GM12878 (cell line): ENCODE data around the gene NXPE4. TPM values are rescaled to one million over a fixed set of nuclear protein-coding genes. Genes with fewer than 3 reads are reported as not detected.

Experiments used
- ATAC-seq: fragments of 200-7000 bp; cut with Tn5 transposase; 3 replicates; pipeline ENCODE4 v1.9.1; 2020; ENCODE audit warnings: mild to moderate bottlenecking, moderate library complexity
- BruUV-seq: library from RNA; stranded (reverse); fragments of 400-500 nt; replicated peaks from 2 replicates; lab custom pipeline; 2021; lab: Mats Ljungman, UMichigan
- CTCF ChIA-PET: fragments of 300-600 bp; sonication (Branson Sonifier 250); formaldehyde crosslinking; extraction: SDS; loops from one replicate; lab custom pipeline; 2021; ENCODE audit warnings: inconsistent platforms; lab: Yijun Ruan, JAX
- POLR2A ChIA-PET: fragments of 350-600 bp; formaldehyde crosslinking; extraction: SDS; loops from one replicate; lab custom pipeline; 2021; ENCODE audit warnings: inconsistent platforms; lab: Charles Lee
- RAD21 ChIA-PET: fragments of 300-600 bp; sonication (Branson Sonifier 250); formaldehyde crosslinking; loops from one replicate; lab custom pipeline; 2023; ENCODE audit warnings: antibody characterized with exemption; ENCODE audit not compliant: unreplicated experiment; lab: Charles Lee
- SMC1A ChIA-PET: fragments of 300-600 bp; sonication (Branson Sonifier 250); formaldehyde crosslinking; loops from one replicate; lab custom pipeline; 2023; ENCODE audit not compliant: unreplicated experiment, uncharacterized antibody; lab: Charles Lee
- DNase-seq: peaks from one replicate; pipeline ENCODE4 v3.0.0-alpha.2; 2011; ENCODE audit warnings: low read depth, low spot score
- FAIRE-seq: peaks from 3 replicates; lab custom pipeline; 2011; peaks lifted over from hg19 to GRCh38; lab: Jason Lieb, UNC
- H2AFZ ChIP-seq: 2 replicates; pipeline ENCODE4 v1.6.0; 2011; ENCODE audit warnings: low read depth, low read length, control low read depth; ENCODE audit not compliant: control insufficient read depth
- H3K27ac ChIP-seq: 2 replicates; pipeline ENCODE4 v1.5.1; 2011; ENCODE audit warnings: control low read depth; ENCODE audit not compliant: control insufficient read depth, insufficient read depth
- H3K27me3 ChIP-seq, 2 experiments: replicated peaks in 1 of 2; 2 replicates each; pipeline versions ENCODE4 v1.6.0 to v1.6.1; 2011; ENCODE audit warnings: low read length in 1 of 2; ENCODE audit not compliant: control insufficient read depth in 2 of 2, insufficient read depth in 2 of 2
- H3K36me3 ChIP-seq, 2 experiments: 2 replicates each; pipeline ENCODE4 v1.5.1; 2011; ENCODE audit warnings: low read length in 1 of 2; ENCODE audit not compliant: control insufficient read depth in 2 of 2, insufficient read depth in 2 of 2
- H3K4me1 ChIP-seq: 2 replicates; pipeline ENCODE4 v1.6.1; 2011; ENCODE audit warnings: mild to moderate bottlenecking, low read length, moderate library complexity, mixed read lengths; ENCODE audit not compliant: control insufficient read depth, insufficient read depth
- H3K4me2 ChIP-seq: 2 replicates; pipeline ENCODE4 v1.6.0; 2011; ENCODE audit warnings: control low read depth; ENCODE audit not compliant: control insufficient read depth, insufficient read depth
- H3K4me3 ChIP-seq: fragments of 200-600 bp; sonication (generic); 2 replicates; pipeline ENCODE4 v1.5.1; 2016
- H3K79me2 ChIP-seq: 2 replicates; pipeline ENCODE4 v1.6.0; 2011; ENCODE audit warnings: low read length; ENCODE audit not compliant: control insufficient read depth, insufficient read depth
- H3K9ac ChIP-seq: 2 replicates; pipeline ENCODE4 v1.8.0; 2011; ENCODE audit warnings: low read length, control low read depth, mixed read lengths; ENCODE audit not compliant: control insufficient read depth, insufficient read depth
- H3K9me3 ChIP-seq: replicated peaks from 3 replicates; pipeline ENCODE4 v1.5.1; 2011; ENCODE audit warnings: mild to moderate bottlenecking, low read length; ENCODE audit not compliant: control insufficient read depth, insufficient read depth
- H4K20me1 ChIP-seq: 2 replicates; pipeline ENCODE4 v1.6.0; 2011; ENCODE audit not compliant: control insufficient read depth, insufficient read depth
- CBFB ChIP-seq: IDR thresholded peaks from 2 replicates; pipeline ENCODE4 v1.6.1; 2016; ENCODE audit warnings: antibody characterized with exemption, low read depth
- CBX3 ChIP-seq: fragments of 200-600 bp; sonication (generic); IDR thresholded peaks from 2 replicates; pipeline ENCODE4 v1.6.1; 2016; ENCODE audit warnings: low read depth, borderline replicate concordance
- FOXK2 ChIP-seq: fragments of 450-650 bp; IDR thresholded peaks from 2 replicates; pipeline ENCODE4 v1.6.1; 2017; ENCODE audit warnings: mild to moderate bottlenecking, moderate library complexity
- HCFC1 ChIP-seq: fragments of 150-350 bp; IDR thresholded peaks from 2 replicates; pipeline ENCODE4 v1.6.1; 2014; ENCODE audit warnings: low read length
- IKZF2 ChIP-seq, 2 experiments: fragments of 450-650 bp; IDR thresholded peaks; 2 replicates each; pipeline ENCODE4 v1.6.1; 2017; ENCODE audit warnings: mild to moderate bottlenecking in 2 of 2, moderate library complexity in 2 of 2
- KAT2A ChIP-seq: conservative IDR thresholded peaks from 2 replicates; pipeline ENCODE4 v1.6.1; 2011; ENCODE audit warnings: low read depth, low read length; ENCODE audit not compliant: control insufficient read depth
- NKRF ChIP-seq: fragments of 450-650 bp; conservative IDR thresholded peaks from 2 replicates; pipeline ENCODE4 v1.6.1; 2017; ENCODE audit warnings: mild to moderate bottlenecking, moderate library complexity
- RBBP5 ChIP-seq: fragments of 200-600 bp; sonication (generic); conservative IDR thresholded peaks from 2 replicates; pipeline ENCODE4 v1.6.1; 2016
- RFX5 ChIP-seq: IDR thresholded peaks from 2 replicates; pipeline ENCODE4 v1.6.1; 2011; ENCODE audit warnings: low read depth, low read length, improper control_type of control experiment
- SUPT20H ChIP-seq: IDR thresholded peaks from 2 replicates; pipeline ENCODE4 v1.6.1; 2011; ENCODE audit warnings: low read depth, mild to moderate bottlenecking, low read length, moderate library complexity, borderline replicate concordance; ENCODE audit not compliant: control insufficient read depth
- TARDBP ChIP-seq: IDR thresholded peaks from 2 replicates; pipeline ENCODE4 v1.6.1; 2016; ENCODE audit warnings: borderline replicate concordance
- YBX1 ChIP-seq: fragments of 450-650 bp; IDR thresholded peaks from 2 replicates; pipeline ENCODE4 v1.6.1; 2016; ENCODE audit warnings: antibody characterized with exemption
- YY1 ChIP-seq: IDR thresholded peaks from 2 replicates; pipeline ENCODE4 v1.6.1; 2011; ENCODE audit warnings: low read depth, mild to moderate bottlenecking, low read length
- ZNF274 ChIP-seq: IDR thresholded peaks from one replicate; pipeline ENCODE4 v1.8.0; 2011; ENCODE audit not compliant: insufficient read length, insufficient read depth
- ZSCAN29 ChIP-seq: fragments of 450-650 bp; IDR thresholded peaks from 2 replicates; pipeline ENCODE4 v1.6.1; 2017; ENCODE audit warnings: mild to moderate bottlenecking, moderate library complexity
- WGBS: methylation state at CpG from one replicate; pipeline ENCODE4 v1.1.6; 2016; ENCODE audit warnings: low lambda C conversion rate; ENCODE audit not compliant: insufficient replicate concordance, insufficient coverage; ENCODE audit errors: missing lambda C conversion rate; 5-methylcytosine and 5-hydroxymethylcytosine counted together
- in situ Hi-C: fragments of 300-500 bp; cut with MboI; formaldehyde crosslinking; loops from 9 replicates; pipeline ENCODE4 v1.14.3; 2018; ENCODE audit warnings: mixed read lengths
- intact Hi-C: fragments of 100-400 bp; cut with micrococcal nuclease; formaldehyde crosslinking; loops from one replicate; pipeline ENCODE4 v1.14.2; 2022; ENCODE audit not compliant: unreplicated experiment
- polyA plus RNA-seq, 11 experiments: library from polyadenylated mRNA; depleted of rRNA in 4 of 11; unstranded in 6 of 11; stranded (reverse) in 5 of 11; fragments of >200 nt; fragmentation: Nextera tagmentation in 4 of 11; fragmentation: Illumina TruSeq in 1 of 11; extraction: Ambion mirVana in 4 of 11; extraction: Trizol in 1 of 11; gene quantifications; 1 replicate in 1 of 11; 2 replicates in 10 of 11; pipeline versions ENCODE4 v1.2.1 to v1.2.3, GENCODE V29; 2011 to 2016; ENCODE audit warnings: inconsistent platforms in 2 of 11, missing spikeins in 2 of 11, low read depth in 1 of 11
- total RNA-seq, 4 experiments: library from RNA; depleted of rRNA in 3 of 4; stranded (reverse); fragments of >200 nt in 3 of 4; fragmentation: Illumina TruSeq in 1 of 4; extraction: Trizol in 1 of 4; gene quantifications; 2 replicates each; pipeline versions ENCODE4 v1.2.1 to v1.2.3, GENCODE V29; 2013 to 2021
- TF ChIP-seq, protein P1 (sequence below): IDR thresholded peaks from 2 replicates; pipeline ENCODE4 v1.6.1; 2012; ENCODE audit warnings: low read depth, low read length, improper control_type of control experiment

Gene NXPE4
- total and polyA plus RNA-seq, 10 of the 15 experiments (the other 5 are each of a cell fraction or from before 2014, with no cell fraction given), result not detected

DNA sequence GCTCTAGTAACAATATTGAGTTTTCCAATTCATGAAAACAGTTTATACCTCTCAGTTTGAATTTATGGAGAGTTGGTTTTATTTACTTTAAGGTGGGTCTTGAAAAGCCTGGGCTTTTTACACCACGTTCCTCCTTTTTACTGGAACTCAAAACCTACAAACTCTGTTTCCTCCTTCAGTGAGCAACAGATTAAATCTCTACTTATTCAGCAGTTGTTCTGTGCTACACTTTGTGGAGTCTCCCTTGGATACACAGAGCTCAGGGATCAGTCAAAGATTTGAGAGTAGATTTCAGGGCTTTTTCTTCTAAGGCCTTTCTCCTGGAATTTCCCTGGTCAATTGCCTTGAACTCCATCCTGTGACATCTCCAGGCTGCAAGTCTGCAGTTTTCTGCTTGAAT is 39.5 kb downstream of the NXPE4 start:
- ATAC-seq, result no peak
- POLR2A ChIA-PET, result no interaction called here
- no peak overlapping the region for H3K4me3 ChIP-seq
- H3K27me3 ChIP-seq, result peaks cover 0 to 6% of the 10 kb centered on the region in 2 experiments; a peak in 2 of 4 replicates
- no peak overlapping the region for H3K4me2 ChIP-seq
- in situ Hi-C loops (no loop called here), intact Hi-C loops (no loop called here)
- CTCF ChIA-PET, result no interaction called here
- no peaks in the 10 kb centered on the region for H4K20me1 ChIP-seq
- H3K9ac ChIP-seq, result no peak overlapping the region
- SMC1A ChIA-PET, result no interaction called here
- BruUV-seq, result no TSS peak
- H3K36me3 ChIP-seq, result no peaks in the 10 kb centered on the region
- no peaks in the 10 kb centered on the region for H3K4me1 ChIP-seq
- no peaks in the 10 kb centered on the region for H3K9me3 ChIP-seq
- H3K79me2 ChIP-seq, result no peaks in the 10 kb centered on the region
- no peak for DNase-seq
- no peak overlapping the region for H3K27ac ChIP-seq
- RAD21 ChIA-PET, result no interaction called here
- 0% methylated on average over 1 of the region's 1 CpG for WGBS
- H2AFZ ChIP-seq, result no peak overlapping the region
- no peak for FAIRE-seq
- TF ChIP-seq IKZF2 (IDR thresholded peaks at IDR 0.05) (no peak), CBFB (no peak), FOXK2 (no peak), HCFC1 (no peak), ZNF274 (no peak), RBBP5 (no peak), RFX5 (no peak), SUPT20H (no peak), YY1 (no peak), TARDBP (no peak), ZSCAN29 (no peak), CBX3 (no peak), KAT2A (no peak), NKRF (no peak), YBX1 (no peak)
- TF ChIP-seq, protein P1, sequence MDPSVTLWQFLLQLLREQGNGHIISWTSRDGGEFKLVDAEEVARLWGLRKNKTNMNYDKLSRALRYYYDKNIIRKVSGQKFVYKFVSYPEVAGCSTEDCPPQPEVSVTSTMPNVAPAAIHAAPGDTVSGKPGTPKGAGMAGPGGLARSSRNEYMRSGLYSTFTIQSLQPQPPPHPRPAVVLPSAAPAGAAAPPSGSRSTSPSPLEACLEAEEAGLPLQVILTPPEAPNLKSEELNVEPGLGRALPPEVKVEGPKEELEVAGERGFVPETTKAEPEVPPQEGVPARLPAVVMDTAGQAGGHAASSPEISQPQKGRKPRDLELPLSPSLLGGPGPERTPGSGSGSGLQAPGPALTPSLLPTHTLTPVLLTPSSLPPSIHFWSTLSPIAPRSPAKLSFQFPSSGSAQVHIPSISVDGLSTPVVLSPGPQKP, result no peak
- TF ChIP-seq, all 136 proteins: peak for 0
